GM21390 (cell line): ENCODE results near the gene ZC3H12D.

ENCODE experiments used
- ATAC-seq: cut with Tn5 transposase; IDR thresholded peaks from one replicate; pipeline ENCODE4 v1.9.1; 2021; ENCODE audit not compliant: unreplicated experiment

The ZC3H12D gene

GRCh38 chr6:149443411-149444181 is 41.2 kb downstream of the ZC3H12D start:
- ATAC-seq, result no peak

GRCh38 chr6:149441740-149442139 is 43.1 kb downstream of the ZC3H12D start:
- no peak for ATAC-seq

GRCh38 chr6:149440735-149441671 is 43.8 kb downstream of the ZC3H12D start:
- no peak for ATAC-seq

- ATAC-seq, result no peak
These were observed 45.2 kb downstream of the ZC3H12D start for GRCh38 chr6:149439626-149440025.

GRCh38 chr6:149438855-149439254 is 46.0 kb downstream of the ZC3H12D start:
- ATAC-seq, result peak; percentile 80

GRCh38 chr6:149437212-149437611 is 47.6 kb downstream of the ZC3H12D start:
- no peak for ATAC-seq

- ATAC-seq, result no peak
These were observed 48.2 kb downstream of the ZC3H12D start for GRCh38 chr6:149436647-149437046.

- no peak for ATAC-seq
These were observed 48.8 kb downstream of the ZC3H12D start for GRCh38 chr6:149435919-149436586.

- ATAC-seq, result no peak
These were observed 50.9 kb downstream of the ZC3H12D start for GRCh38 chr6:149433881-149434280.

GRCh38 chr6:149433405-149433804 is 51.4 kb downstream of the ZC3H12D start:
- no peak for ATAC-seq

- peak; percentile 86 for ATAC-seq
These were observed 52.7 kb downstream of the ZC3H12D start for GRCh38 chr6:149431905-149432775.

GRCh38 chr6:149429427-149430360 is 55.1 kb downstream of the ZC3H12D start:
- no peak for ATAC-seq

GRCh38 chr6:149428606-149429005 is 56.2 kb downstream of the ZC3H12D start:
- no peak for ATAC-seq

GRCh38 chr6:149425754-149426153 is 59.1 kb downstream of the ZC3H12D start:
- ATAC-seq, result no peak

- no peak for ATAC-seq
These were observed 59.6 kb downstream of the ZC3H12D start for GRCh38 chr6:149425224-149425623.

GRCh38 chr6:149423964-149424440 is 60.8 kb downstream of the ZC3H12D start:
- no peak for ATAC-seq

- ATAC-seq, result no peak
These were observed 62.2 kb downstream of the ZC3H12D start for GRCh38 chr6:149422581-149422980.

GRCh38 chr6:149421132-149421531 is 63.7 kb downstream of the ZC3H12D start:
- ATAC-seq, result no peak

GRCh38 chr6:149419696-149420404 is 65.0 kb downstream of the ZC3H12D start:
- no peak for ATAC-seq
